Heart left ventricle (tissue), 16 donors: ENCODE data around the gene PRDX2. TPM values are rescaled to one million over a fixed set of nuclear protein-coding genes. Genes with fewer than 3 reads are reported as not detected.

Source experiments
- ATAC-seq, 4 donors: fragments of 200-7000 bp; cut with Tn5 transposase; one replicate each; pipeline ENCODE4 v1.9.1; 2020 to 2022; ENCODE audit warnings: moderate library complexity in 4 of 4, mild to moderate bottlenecking in 3 of 4, moderate number of reproducible peaks in 1 of 4
- DNase-seq, 5 donors: peaks; one replicate each; pipeline ENCODE4 v3.0.0-alpha.2; 2020
- H3K27ac ChIP-seq, 12 donors: fragments of 200-600 bp; sonication (generic) in 4 of 12; one replicate each; pipeline versions ENCODE4 v1.5.0 to v1.8.0; 2016 to 2022; ENCODE audit warnings: mild to moderate bottlenecking in 2 of 12
- H3K27me3 ChIP-seq, 9 donors: fragments of 200-600 bp; sonication (generic) in 2 of 9; one replicate each; pipeline versions ENCODE4 v1.5.1 to v1.8.0; 2016 to 2022; ENCODE audit warnings: mild to moderate bottlenecking in 3 of 9
- H3K36me3 ChIP-seq, 9 donors: fragments of 200-600 bp; sonication (generic) in 2 of 9; one replicate each; pipeline versions ENCODE4 v1.5.0 to v1.8.0; 2018 to 2022; ENCODE audit warnings: mild to moderate bottlenecking in 2 of 9
- H3K4me1 ChIP-seq, 12 donors: fragments of 200-600 bp; sonication (generic) in 4 of 12; one replicate each; pipeline versions ENCODE4 v1.5.0 to v1.8.0; 2016 to 2022; ENCODE audit warnings: mild to moderate bottlenecking in 3 of 12
- H3K4me3 ChIP-seq, 12 donors: fragments of 200-600 bp; sonication (generic) in 4 of 12; one replicate each; pipeline versions ENCODE4 v1.5.0 to v1.8.0; 2017 to 2022; ENCODE audit warnings: mild to moderate bottlenecking in 9 of 12, moderate library complexity in 4 of 12
- H3K9me3 ChIP-seq, 12 donors: fragments of 200-600 bp; sonication (generic) in 4 of 12; one replicate each; pipeline versions ENCODE4 v1.5.0 to v1.8.0; 2016 to 2022; ENCODE audit warnings: mild to moderate bottlenecking in 1 of 12
- CTCF ChIP-seq, 12 donors: fragments of 200-600 bp; sonication (generic) in 4 of 12; IDR thresholded peaks; one replicate each; pipeline versions ENCODE4 v1.5.0 to v1.8.0; 2018 to 2022; ENCODE audit warnings: antibody characterized with exemption in 12 of 12, mild to moderate bottlenecking in 5 of 12
- POLR2A ChIP-seq, 2 donors: fragments of 450-650 bp; IDR thresholded peaks; one replicate each; pipeline ENCODE4 v1.6.1; 2017; ENCODE audit warnings: antibody characterized with exemption in 2 of 2, mild to moderate bottlenecking in 2 of 2, moderate library complexity in 2 of 2
- WGBS, 4 donors: extraction: QIAGEN DNeasy Blood & Tissue Kit in 2 of 4; methylation state at CpG; one replicate each; pipeline versions ENCODE4 v1.1.5 to v1.1.7; 2013 to 2018; 5-methylcytosine and 5-hydroxymethylcytosine counted together
- intact Hi-C, 10 donors: fragments of 100-400 bp; cut with DNase I; formaldehyde crosslinking; loops; one replicate each; pipeline versions ENCODE4 v1.11.1 to v1.14.2; 2022
- polyA plus RNA-seq, 2 donors: library from polyadenylated mRNA; stranded (reverse); fragments of 200-250 nt; gene quantifications; one replicate each; pipeline ENCODE4 v1.2.3, GENCODE V29; 2013
- total RNA-seq, 9 donors: library from RNA; depleted of rRNA in 2 of 9; stranded (reverse); fragments of >200 nt in 2 of 9; fragmentation: NEBNext Ultra II Directional in 3 of 9; extraction: Animal tissue kit (Norgen Biotek cat#: 25700) in 3 of 9; gene quantifications; one replicate each; pipeline versions ENCODE4 v1.1.0 to v1.2.4, GENCODE V29; 2016 to 2023
- donor health status: ischemic (EF 13 %, LVEDD 7.1; RV severe dilation, severe dysfunction).
- donor health status: healthy with polysubstance abuse.
- donor health status: DM: no; HTN: yes; CAD: no.
- donor health status: DM: no; HTN: no; CAD: no.
- donor health status: ischemic (EF 25% LVEDD 6.9; RV normal size, moderate dysfunction).
- donor health status: ischemic (EF 25% LVEDD 5.7; RV mildly dilated, moderate dysfunction).
- donor health status: healthy.
- donor health status: DM: yes; HTN: yes; CAD: no.
- donor health status: ischemic (EF 35%, LVEDD 5.7; RV mildly dilated, moderate dysfunction).
- donor health status: nonischemic (EF 11% LVEDD 7.7; RV severe dilation, severe dysfunction).
- donor health status: DM: yes; HTN: yes; CAD: no.
- donor health status: PGD.
- donor health status: ischemic (EF 29% LVEDD 5.4; RV normal size, mild dysfunction).
- donor health status: nonischemic (EF 23%, LVEDD 6.1; RV moderate dilation, normal function).

The PRDX2 gene
- total and polyA plus RNA-seq, 11 donors: 435 to 1,432 (median 645) TPM

GRCh38 chr19:12772323-12772722, 29.3 kb downstream of the PRDX2 start:
- TF ChIP-seq CTCF (IDR thresholded peaks at IDR 0.05) (no peak), POLR2A (IDR thresholded peaks at IDR 0.05) (no peak)
- peak overlapping the region in 1 of 12 donors; percentile 26 for H3K4me3 ChIP-seq
- peak overlapping the region; percentile 63 to 98 (median 92) for H3K27ac ChIP-seq
- peaks cover 0 to 31% (median 16%) of the 10 kb centered on the region in 9 donors for H3K36me3 ChIP-seq
- ATAC-seq (peak; percentile 73 to 83 (median 77)), DNase-seq (peak; percentile 62 to 91 (median 78))
- no peaks in the 10 kb centered on the region for H3K9me3 ChIP-seq
- intact Hi-C loops: no loop called here
- WGBS, 4 donors: 29 to 48% (median 37%) methylated on average over 4 of the region's 4 CpGs
- H3K27me3 ChIP-seq: no peaks in the 10 kb centered on the region
- peaks cover 0 to 56% (median 23%) of the 10 kb centered on the region in 12 donors for H3K4me1 ChIP-seq

GRCh38 chr19:12770922-12771321, 30.7 kb downstream of the PRDX2 start:
- H3K27me3 ChIP-seq: no peaks in the 10 kb centered on the region
- no peak for DNase-seq
- H3K27ac ChIP-seq: peak overlapping the region in 8 of 12 donors; percentile 4 to 98 (median 93)
- peaks cover 0 to 61% (median 21%) of the 10 kb centered on the region in 12 donors for H3K4me1 ChIP-seq
- ATAC-seq: no peak
- TF ChIP-seq CTCF (IDR thresholded peaks at IDR 0.05): no peak
- TF ChIP-seq POLR2A (IDR thresholded peaks at IDR 0.05): no peak
- WGBS, 4 donors: 95 to 97% (median 97%) methylated on average over 13 of the region's 13 CpGs
- H3K4me3 ChIP-seq: no peak overlapping the region
- no peaks in the 10 kb centered on the region for H3K9me3 ChIP-seq
- H3K36me3 ChIP-seq: peaks cover 0 to 38% (median 19%) of the 10 kb centered on the region in 9 donors
- intact Hi-C loops: no loop called here

- Histone ChIP-seq H3K27ac (peak overlapping the region in 2 of 12 donors; percentile 9 to 41), H3K36me3 (peaks cover 0 to 49% (median 23%) of the 10 kb centered on the region in 9 donors), H3K4me3 (no peak overlapping the region), H3K9me3 (no peaks in the 10 kb centered on the region), H3K27me3 (no peaks in the 10 kb centered on the region), H3K4me1 (peaks cover 0 to 59% (median 16%) of the 10 kb centered on the region in 12 donors)
- intact Hi-C loops: loop anchor here in 4 of 10 donors (5.0 kb wide), 2 partner anchors 33 to 78 kb away; partner anchors contain the start of genes PRDX2 (in 1 of the 4) and THSD8 (in 1 of the 4)
- DNase-seq: no peak
- no peak for TF ChIP-seq CTCF (IDR thresholded peaks at IDR 0.05)
- 63 to 68% (median 66%) methylated on average over 28 to 37 of the region's 37 CpGs for WGBS, 4 donors
- ATAC-seq: no peak
Observed at GRCh38 chr19:12769689-12770088, 31.9 kb downstream of the PRDX2 start.

- 95 to 98% (median 96%) methylated on average over 8 to 15 of the region's 15 CpGs for WGBS, 4 donors
- Histone ChIP-seq H3K4me3 (no peak overlapping the region), H3K27ac (no peak overlapping the region), H3K9me3 (no peaks in the 10 kb centered on the region), H3K4me1 (peaks cover 0 to 46% (median 9%) of the 10 kb centered on the region in 12 donors), H3K36me3 (peaks cover 0 to 62% (median 32%) of the 10 kb centered on the region in 9 donors), H3K27me3 (no peaks in the 10 kb centered on the region)
- TF ChIP-seq CTCF (IDR thresholded peaks at IDR 0.05) (no peak), POLR2A (IDR thresholded peaks at IDR 0.05) (no peak)
- DNase-seq (no peak), ATAC-seq (no peak)
- intact Hi-C loops: loop anchor here in 4 of 10 donors (5.0 kb wide), 2 partner anchors 35 to 80 kb away; partner anchors contain the start of genes PRDX2 (in 1 of the 4) and THSD8 (in 1 of the 4)
Observed at GRCh38 chr19:12767666-12768065, 33.9 kb downstream of the PRDX2 start.
